CD4-positive, CD25-positive, alpha-beta regulatory T cell (primary cell): ENCODE results near the gene STAP2. TPM values are rescaled to one million over a fixed set of nuclear protein-coding genes. Genes with fewer than 3 reads are reported as not detected.

Experiments used
- ATAC-seq, 2 donors: fragments of 150-1000 bp; cut with Tn5 transposase; one replicate each; pipeline ENCODE4 v1.10.0; 2021; ENCODE audit warnings: low read depth in 2 of 2, moderate number of reproducible peaks in 2 of 2, moderate library complexity in 1 of 2
- DNase-seq, 3 donors: peaks; one replicate each; pipeline versions ENCODE4 v3.0.0 to v3.0.0-alpha.2; 2012 to 2022; ENCODE audit warnings: mixed read lengths in 1 of 3
- H3K27ac ChIP-seq: one replicate; pipeline ENCODE4 v1.7.0; 2013; ENCODE audit warnings: mild to moderate bottlenecking, low read length; ENCODE audit not compliant: insufficient read depth, poor library complexity, severe bottlenecking
- H3K27me3 ChIP-seq: one replicate; pipeline ENCODE4 v1.7.0; 2013; ENCODE audit warnings: low read length; ENCODE audit not compliant: control insufficient read depth, insufficient read depth
- H3K36me3 ChIP-seq: one replicate; pipeline ENCODE4 v1.7.0; 2013; ENCODE audit warnings: mild to moderate bottlenecking, low read length, moderate library complexity; ENCODE audit not compliant: control insufficient read depth, insufficient read depth
- H3K4me1 ChIP-seq: 2 replicates; pipeline ENCODE4 v1.7.0; 2013; ENCODE audit warnings: mild to moderate bottlenecking, low read length; ENCODE audit not compliant: insufficient read depth, control insufficient read depth, poor library complexity, severe bottlenecking
- H3K4me3 ChIP-seq: one replicate; pipeline ENCODE4 v1.7.0; 2013; ENCODE audit warnings: low read depth, mild to moderate bottlenecking, low read length, moderate library complexity
- H3K9me3 ChIP-seq, 2 experiments: 1 replicate in 1 of 2; 2 replicates in 1 of 2; pipeline ENCODE4 v1.7.0; 2013; ENCODE audit warnings: low read length in 2 of 2, mild to moderate bottlenecking in 1 of 2, moderate library complexity in 1 of 2; ENCODE audit not compliant: control insufficient read depth in 2 of 2
- H3K27ac Mint-ChIP-seq, 3 donors: one replicate each; pipeline ENCODE4 v1.8.0; 2020 to 2022; ENCODE audit warnings: mild to moderate bottlenecking in 3 of 3, mixed read lengths in 3 of 3, moderate library complexity in 2 of 3
- H3K27me3 Mint-ChIP-seq: one replicate; pipeline ENCODE4 v1.8.0; 2022; ENCODE audit warnings: mild to moderate bottlenecking, mixed read lengths
- H3K36me3 Mint-ChIP-seq: one replicate; pipeline ENCODE4 v1.8.0; 2020; ENCODE audit warnings: mixed read lengths
- H3K4me1 Mint-ChIP-seq, 4 donors: one replicate each; pipeline ENCODE4 v1.8.0; 2020 to 2022; ENCODE audit warnings: mixed read lengths in 4 of 4, mild to moderate bottlenecking in 1 of 4
- H3K4me3 Mint-ChIP-seq, 4 donors: one replicate each; pipeline ENCODE4 v1.8.0; 2020 to 2022; ENCODE audit warnings: mild to moderate bottlenecking in 4 of 4, mixed read lengths in 4 of 4, moderate library complexity in 3 of 4
- H3K9me3 Mint-ChIP-seq, 7 donors: one replicate each; pipeline ENCODE4 v1.8.0; 2020 to 2022; ENCODE audit warnings: mixed read lengths in 7 of 7, mild to moderate bottlenecking in 3 of 7, moderate library complexity in 2 of 7
- polyA plus RNA-seq, 4 donors: library from polyadenylated mRNA; unstranded; fragments of 300-500 nt; fragmentation: Illumina TruSeq; gene quantifications; one replicate each; pipeline ENCODE4 v1.2.3, GENCODE V29; 2021
- total RNA-seq: library from RNA; stranded (reverse); gene quantifications from one replicate; pipeline ENCODE4 v1.2.3, GENCODE V29; 2022

The STAP2 gene
- total and polyA plus RNA-seq, 5 donors from 2014 or later, result 1.6 to 3.0 (median 2.2) TPM

DNA sequence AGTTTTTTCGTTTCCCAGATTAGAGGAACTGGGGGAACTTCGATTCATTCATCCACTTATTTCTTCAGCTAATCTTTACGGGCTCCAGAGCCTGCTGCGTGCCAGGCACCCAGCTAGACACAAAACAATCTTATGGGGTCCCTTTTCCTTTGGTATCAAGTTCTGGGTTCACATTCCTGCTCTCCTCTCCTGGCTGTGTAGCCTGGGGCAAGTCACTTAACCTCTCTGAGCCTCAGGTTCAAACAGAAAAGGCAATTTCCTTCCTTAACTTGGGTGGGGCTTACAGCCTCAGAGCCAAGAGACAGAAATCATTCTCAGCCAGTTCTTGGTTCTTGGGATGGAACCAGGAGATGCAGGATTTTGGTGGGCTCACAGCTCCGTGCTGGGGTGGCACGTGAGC is 53.7 kb downstream of the STAP2 start:
- Histone ChIP-seq H3K4me3 (no peak overlapping the region), H3K4me1 (peaks cover under 1% of the 10 kb centered on the region), H3K27me3 (peaks cover 1% of the 10 kb centered on the region), H3K27ac (no peak overlapping the region), H3K36me3 (no peaks in the 10 kb centered on the region), H3K9me3 (no peaks in the 10 kb centered on the region)
- DNase-seq (no peak), ATAC-seq (no peak)
- Mint-ChIP-seq H3K9me3 (no peaks in the 10 kb centered on the region), H3K27ac (no peak overlapping the region), H3K36me3 (no peaks in the 10 kb centered on the region), H3K4me3 (no peak overlapping the region), H3K27me3 (peaks cover 25% of the 10 kb centered on the region), H3K4me1 (peaks cover 0 to under 1% (median 0%) of the 10 kb centered on the region in 4 donors)

DNA sequence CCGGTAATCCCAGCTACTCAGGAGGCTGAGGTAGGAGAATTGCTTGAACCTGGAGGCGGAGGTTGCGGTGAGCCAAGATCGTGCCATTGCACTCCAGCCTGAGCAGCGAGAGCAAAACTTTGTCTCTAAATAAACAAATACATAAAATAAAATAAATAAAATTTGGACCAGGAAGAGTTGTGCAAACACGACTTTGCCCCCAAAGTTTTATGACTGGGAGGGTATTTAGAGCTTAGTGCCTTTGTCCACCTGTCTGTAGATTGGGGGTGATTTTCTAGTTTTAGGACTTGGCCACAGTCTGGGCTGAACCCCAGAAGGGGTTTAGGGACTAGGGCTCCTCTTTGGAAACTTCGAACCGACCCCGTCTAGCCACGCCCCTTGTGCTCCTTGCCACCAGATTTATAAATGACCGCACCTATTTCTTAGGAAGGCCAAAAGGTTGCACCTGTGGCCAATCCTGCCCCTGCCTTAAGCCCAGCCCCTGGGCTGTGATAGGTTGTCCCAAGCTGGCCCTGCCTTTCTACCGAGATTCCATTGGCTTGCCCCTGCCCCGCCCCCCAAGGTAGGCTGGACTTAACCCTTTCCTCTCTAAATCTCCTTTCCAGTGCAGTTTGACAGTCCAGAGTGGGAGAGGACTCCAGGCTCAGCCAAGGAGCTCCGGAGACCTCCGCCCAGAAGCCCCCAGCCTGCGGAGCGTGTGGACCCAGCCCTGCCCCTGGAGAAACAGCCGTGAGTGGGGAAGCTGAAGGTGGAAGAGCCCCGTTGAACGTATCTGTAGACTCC is 54.3 kb downstream of the STAP2 start:
- ATAC-seq (no peak), DNase-seq (no peak)
- no peaks in the 10 kb centered on the region for H3K36me3 Mint-ChIP-seq
- Histone ChIP-seq H3K27ac (no peak overlapping the region), H3K36me3 (no peaks in the 10 kb centered on the region), H3K27me3 (peaks cover 1% of the 10 kb centered on the region), H3K4me3 (no peak overlapping the region), H3K9me3 (no peaks in the 10 kb centered on the region), H3K4me1 (peaks cover 7% of the 10 kb centered on the region)
- H3K27me3 Mint-ChIP-seq, result peaks cover 29% of the 10 kb centered on the region
- no peak overlapping the region for H3K4me3 Mint-ChIP-seq
- peaks cover 0 to 4% (median 0%) of the 10 kb centered on the region in 4 donors for H3K4me1 Mint-ChIP-seq
- no peak overlapping the region for H3K27ac Mint-ChIP-seq
- H3K9me3 Mint-ChIP-seq, result no peaks in the 10 kb centered on the region

DNA sequence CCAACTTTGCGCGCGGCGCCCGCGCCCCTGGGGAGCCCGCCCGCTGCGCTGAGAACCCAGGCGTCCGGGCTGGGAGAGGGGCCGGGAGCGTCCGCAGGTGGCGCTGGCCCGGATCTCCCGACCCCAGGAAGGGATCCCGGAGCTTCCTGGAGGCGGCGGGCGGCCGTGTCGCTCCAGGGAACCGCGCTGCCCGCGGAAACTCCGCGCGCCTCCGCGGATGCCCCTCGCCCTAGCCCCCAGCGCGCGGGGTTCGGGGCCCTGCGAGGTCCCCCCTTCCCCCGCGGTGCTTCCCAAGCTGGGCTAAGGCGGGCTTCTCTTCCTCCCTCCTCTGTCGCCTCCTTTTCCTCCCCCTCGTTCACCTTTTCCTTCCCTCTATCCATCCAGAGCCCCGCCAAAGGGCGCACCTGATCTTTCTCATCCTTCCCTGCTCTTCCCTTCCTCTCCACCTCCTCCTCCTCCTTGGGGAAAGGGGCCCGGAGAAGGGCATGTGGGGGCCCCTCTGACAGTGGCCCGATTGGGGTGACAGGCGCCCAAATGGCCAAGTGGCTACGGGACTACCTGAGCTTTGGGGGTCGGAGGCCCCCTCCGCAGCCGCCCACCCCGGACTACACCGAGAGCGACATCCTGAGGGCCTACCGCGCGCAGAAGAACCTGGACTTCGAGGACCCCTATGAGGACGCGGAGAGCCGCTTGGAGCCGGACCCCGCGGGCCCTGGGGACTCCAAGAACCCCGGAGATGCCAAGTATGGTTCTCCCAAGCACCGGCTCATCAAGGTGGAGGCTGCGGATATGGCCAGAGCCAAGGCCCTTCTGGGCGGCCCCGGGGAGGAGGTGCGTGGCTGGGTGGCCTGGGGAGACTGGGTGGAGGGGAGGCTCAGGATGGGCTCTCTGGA is 58.9 kb downstream of the STAP2 start:
- Mint-ChIP-seq H3K4me1 (peaks cover 0 to 9% (median 0%) of the 10 kb centered on the region in 4 donors), H3K36me3 (no peaks in the 10 kb centered on the region), H3K4me3 (no peak overlapping the region), H3K27ac (no peak overlapping the region), H3K9me3 (peaks cover 0 to 2% (median 0%) of the 10 kb centered on the region in 7 donors), H3K27me3 (peaks cover 35% of the 10 kb centered on the region)
- Histone ChIP-seq H3K4me1 (peaks cover 14% of the 10 kb centered on the region), H3K27me3 (peaks cover 1% of the 10 kb centered on the region), H3K36me3 (no peaks in the 10 kb centered on the region), H3K9me3 (no peaks in the 10 kb centered on the region), H3K27ac (no peak overlapping the region), H3K4me3 (no peak overlapping the region)
- no peak for DNase-seq
- no peak for ATAC-seq

DNA sequence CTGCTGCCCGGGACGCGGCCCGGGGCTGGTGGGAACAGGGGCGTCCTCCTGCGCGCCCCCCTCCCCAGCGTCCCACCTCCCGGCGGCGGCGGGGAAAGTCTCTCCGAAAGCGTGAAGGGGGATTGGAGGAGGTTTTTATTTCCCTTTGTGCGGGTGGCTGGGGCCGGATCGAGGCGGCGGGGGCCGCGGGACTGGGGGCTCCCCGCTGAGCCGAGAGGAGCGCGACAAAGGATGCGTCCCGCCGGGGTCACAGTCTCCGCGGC is 59.4 kb downstream of the STAP2 start:
- H3K36me3 ChIP-seq, result no peaks in the 10 kb centered on the region
- H3K27ac ChIP-seq, result no peak overlapping the region
- peaks cover 0 to 9% (median 0%) of the 10 kb centered on the region in 4 donors for H3K4me1 Mint-ChIP-seq
- no peak for ATAC-seq
- H3K9me3 Mint-ChIP-seq, result peaks cover 0 to 2% (median 0%) of the 10 kb centered on the region in 7 donors
- no peak for DNase-seq
- no peak overlapping the region for H3K4me3 ChIP-seq
- H3K27ac Mint-ChIP-seq, result no peak overlapping the region
- no peaks in the 10 kb centered on the region for H3K9me3 ChIP-seq
- no peak overlapping the region for H3K4me3 Mint-ChIP-seq
- H3K27me3 Mint-ChIP-seq, result peaks cover 35% of the 10 kb centered on the region
- H3K27me3 ChIP-seq, result peaks cover 1% of the 10 kb centered on the region
- H3K4me1 ChIP-seq, result peaks cover 14% of the 10 kb centered on the region
- H3K36me3 Mint-ChIP-seq, result no peaks in the 10 kb centered on the region

DNA sequence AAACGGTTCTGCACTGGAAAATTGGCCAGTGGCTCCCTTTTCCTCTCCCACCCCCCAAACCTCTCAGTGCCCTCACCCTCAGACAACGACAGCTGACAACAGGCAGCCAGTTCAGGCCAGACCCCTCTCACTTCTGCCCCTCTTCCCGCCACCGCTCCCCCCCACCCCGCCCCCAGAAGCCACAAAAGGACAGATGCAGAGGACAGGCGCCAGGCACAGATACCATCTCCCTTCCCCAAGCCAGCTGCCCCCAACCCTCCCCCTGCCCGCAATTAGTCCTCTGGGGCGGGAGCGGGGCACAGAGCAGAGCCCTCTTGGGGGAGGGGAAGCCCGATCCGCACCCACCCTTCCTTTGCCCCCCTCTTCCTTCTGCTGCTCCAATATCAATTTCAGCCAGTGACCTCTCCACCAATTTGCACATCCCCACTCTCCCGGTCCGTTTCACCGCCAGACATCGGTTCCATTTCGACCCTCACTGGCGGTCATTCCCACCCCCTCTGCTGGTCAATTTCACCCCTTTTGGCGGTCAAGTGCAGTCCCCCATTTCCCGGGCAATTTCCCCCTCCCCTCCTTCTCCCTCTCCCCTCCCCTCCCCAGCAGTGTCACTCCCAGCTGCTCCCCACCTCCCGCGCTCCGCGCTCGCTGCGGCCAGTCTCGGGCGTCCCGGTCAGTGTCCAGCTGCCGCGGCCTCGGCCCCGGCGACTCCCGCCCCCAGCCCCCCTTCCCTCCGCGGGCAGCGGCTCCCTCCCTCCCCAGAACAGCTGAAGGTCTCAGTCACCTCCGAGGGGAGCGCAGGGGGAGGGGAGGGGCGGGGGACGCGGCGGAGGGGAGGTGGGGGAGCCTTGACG is 60.0 kb downstream of the STAP2 start, which contains the start of gene SHD:
TSS of gene SHD (plus strand) at position 848 of the 848 bp plus-strand sequence. CDS start 798 bp downstream, outside the sequence.
- no peaks in the 10 kb centered on the region for H3K9me3 ChIP-seq
- H3K4me3 Mint-ChIP-seq, result peak within 1 kb of the TSS in 1 of 4 donors; percentile 21
- peaks cover 0 to 9% (median 0%) of the 10 kb centered on the region in 4 donors for H3K4me1 Mint-ChIP-seq
- H3K27me3 ChIP-seq, result peaks cover 1% of the 10 kb centered on the region
- H3K36me3 ChIP-seq, result no peaks in the 10 kb centered on the region
- DNase-seq, result no peak
- H3K27ac ChIP-seq, result no peak within 1 kb of the TSS
- H3K27ac Mint-ChIP-seq, result peak within 1 kb of the TSS in 1 of 3 donors; percentile 52
- ATAC-seq, result no peak
- H3K9me3 Mint-ChIP-seq, result peaks cover 0 to 2% (median 0%) of the 10 kb centered on the region in 7 donors
- no peaks in the 10 kb centered on the region for H3K36me3 Mint-ChIP-seq
- H3K4me3 ChIP-seq, result no peak within 1 kb of the TSS
- peaks cover 14% of the 10 kb centered on the region for H3K4me1 ChIP-seq
- peaks cover 35% of the 10 kb centered on the region for H3K27me3 Mint-ChIP-seq

DNA sequence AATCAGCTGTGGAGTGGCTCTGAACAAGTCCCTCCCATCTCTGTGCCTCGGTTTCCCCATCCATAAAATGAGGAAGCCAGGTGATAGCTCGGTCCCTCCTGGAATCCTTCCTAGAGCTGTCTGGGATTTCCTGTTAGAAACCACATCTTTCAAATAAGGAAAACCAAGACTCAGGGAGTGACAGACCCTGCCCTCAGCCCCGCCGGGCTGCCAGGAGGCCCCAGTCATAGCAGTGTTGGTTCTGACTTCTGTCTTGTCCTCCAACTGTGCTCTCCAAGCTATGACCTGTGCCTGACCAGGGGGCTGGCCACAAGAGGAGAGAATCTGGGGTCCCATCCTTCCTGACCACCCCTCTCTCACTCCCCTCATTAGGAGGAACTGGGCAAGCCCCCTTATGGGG is 60.6 kb downstream of the STAP2 start:
- Histone ChIP-seq H3K4me1 (peaks cover 14% of the 10 kb centered on the region), H3K36me3 (no peaks in the 10 kb centered on the region), H3K4me3 (no peak overlapping the region), H3K27ac (no peak overlapping the region), H3K9me3 (no peaks in the 10 kb centered on the region), H3K27me3 (peaks cover 1% of the 10 kb centered on the region)
- H3K4me1 Mint-ChIP-seq, result peaks cover 0 to 9% (median 0%) of the 10 kb centered on the region in 4 donors
- no peak for DNase-seq
- no peak for ATAC-seq
- no peaks in the 10 kb centered on the region for H3K36me3 Mint-ChIP-seq
- no peak overlapping the region for H3K27ac Mint-ChIP-seq
- H3K27me3 Mint-ChIP-seq, result peaks cover 35% of the 10 kb centered on the region
- no peak overlapping the region for H3K4me3 Mint-ChIP-seq
- peaks cover 0 to 2% (median 0%) of the 10 kb centered on the region in 7 donors for H3K9me3 Mint-ChIP-seq

DNA sequence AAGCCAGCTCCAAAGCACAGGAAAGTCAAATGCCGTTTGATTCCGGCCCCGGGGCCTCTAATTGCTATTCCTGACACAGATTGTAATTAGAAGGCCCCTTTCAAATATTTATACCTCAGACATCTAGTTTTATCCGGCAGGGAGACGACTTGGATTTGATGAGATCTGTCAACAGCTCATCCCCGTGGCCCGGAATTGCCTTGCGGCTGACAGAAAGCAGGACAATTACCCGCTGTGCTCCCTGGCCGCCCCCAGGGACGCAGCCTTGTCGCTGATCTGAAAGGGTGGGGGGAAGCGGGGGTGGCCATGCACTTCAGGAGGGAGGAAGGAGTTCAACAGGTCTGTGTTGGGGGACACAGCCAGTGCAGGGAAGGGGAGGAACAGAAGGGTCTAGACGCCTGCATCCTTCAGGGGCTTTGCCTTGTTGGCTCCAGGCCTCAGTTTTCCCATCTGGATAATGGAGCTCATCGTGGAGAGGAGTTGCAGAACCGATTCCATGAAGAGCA is 61.4 kb downstream of the STAP2 start:
- DNase-seq (no peak), ATAC-seq (no peak)
- H3K4me3 Mint-ChIP-seq, result peak overlapping the region in 1 of 4 donors; percentile 47
- Histone ChIP-seq H3K27me3 (peaks cover 1% of the 10 kb centered on the region), H3K9me3 (no peaks in the 10 kb centered on the region), H3K4me1 (peaks cover 14% of the 10 kb centered on the region), H3K36me3 (no peaks in the 10 kb centered on the region), H3K27ac (no peak overlapping the region), H3K4me3 (no peak overlapping the region)
- no peaks in the 10 kb centered on the region for H3K36me3 Mint-ChIP-seq
- H3K27me3 Mint-ChIP-seq, result peaks cover 35% of the 10 kb centered on the region
- peaks cover 0 to 9% (median 0%) of the 10 kb centered on the region in 4 donors for H3K4me1 Mint-ChIP-seq
- H3K27ac Mint-ChIP-seq, result peak overlapping the region in 1 of 3 donors; percentile 43
- H3K9me3 Mint-ChIP-seq, result peaks cover 0 to 2% (median 0%) of the 10 kb centered on the region in 7 donors
